GM12865 (cell line): ENCODE data around the gene PRKAR2A.
"Not testable (repeated sequence)": the region's sequence is repeated elsewhere in the genome, so short reads cannot be mapped to it uniquely, and the experiment has no call there.

Experiments
- DNase-seq: peaks from one replicate; pipeline ENCODE4 v3.0.0; 2010; ENCODE audit warnings: low read depth
- H3K4me3 ChIP-seq: 2 replicates; pipeline ENCODE4 v1.5.1; 2011; ENCODE audit warnings: mild to moderate bottlenecking, low read depth, low read length, control low read depth
- TF ChIP-seq, protein P1 (sequence below): IDR thresholded peaks from 2 replicates; pipeline ENCODE4 v1.5.1; 2011; ENCODE audit warnings: low read length, control low read depth, low read depth, inconsistent platforms; ENCODE audit not compliant: insufficient read depth; ENCODE audit errors: missing control alignments

The PRKAR2A gene

DNA sequence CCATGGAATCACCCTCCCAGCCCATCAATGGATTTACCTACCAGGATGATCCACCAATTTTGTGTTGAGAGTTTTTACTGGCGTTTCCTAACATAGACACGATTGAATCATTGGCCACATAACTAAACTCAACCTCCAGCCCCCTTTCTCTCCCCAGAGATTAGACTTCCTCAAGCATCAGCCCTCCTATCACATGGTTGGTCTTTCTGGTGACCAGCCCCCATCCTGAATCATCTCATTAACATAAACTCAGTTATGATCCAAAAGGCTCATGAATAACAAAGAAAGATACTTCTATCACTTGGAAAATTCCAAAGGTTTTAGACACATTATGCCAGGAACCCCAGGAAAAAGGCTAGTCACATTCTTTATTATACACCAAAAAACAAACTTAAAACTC, 21.2 kb downstream of the PRKAR2A start:
- TF ChIP-seq, protein P1, sequence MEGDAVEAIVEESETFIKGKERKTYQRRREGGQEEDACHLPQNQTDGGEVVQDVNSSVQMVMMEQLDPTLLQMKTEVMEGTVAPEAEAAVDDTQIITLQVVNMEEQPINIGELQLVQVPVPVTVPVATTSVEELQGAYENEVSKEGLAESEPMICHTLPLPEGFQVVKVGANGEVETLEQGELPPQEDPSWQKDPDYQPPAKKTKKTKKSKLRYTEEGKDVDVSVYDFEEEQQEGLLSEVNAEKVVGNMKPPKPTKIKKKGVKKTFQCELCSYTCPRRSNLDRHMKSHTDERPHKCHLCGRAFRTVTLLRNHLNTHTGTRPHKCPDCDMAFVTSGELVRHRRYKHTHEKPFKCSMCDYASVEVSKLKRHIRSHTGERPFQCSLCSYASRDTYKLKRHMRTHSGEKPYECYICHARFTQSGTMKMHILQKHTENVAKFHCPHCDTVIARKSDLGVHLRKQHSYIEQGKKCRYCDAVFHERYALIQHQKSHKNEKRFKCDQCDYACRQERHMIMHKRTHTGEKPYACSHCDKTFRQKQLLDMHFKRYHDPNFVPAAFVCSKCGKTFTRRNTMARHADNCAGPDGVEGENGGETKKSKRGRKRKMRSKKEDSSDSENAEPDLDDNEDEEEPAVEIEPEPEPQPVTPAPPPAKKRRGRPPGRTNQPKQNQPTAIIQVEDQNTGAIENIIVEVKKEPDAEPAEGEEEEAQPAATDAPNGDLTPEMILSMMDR: no peak
- H3K4me3 ChIP-seq: no peak overlapping the region
- DNase-seq: no peak

DNA sequence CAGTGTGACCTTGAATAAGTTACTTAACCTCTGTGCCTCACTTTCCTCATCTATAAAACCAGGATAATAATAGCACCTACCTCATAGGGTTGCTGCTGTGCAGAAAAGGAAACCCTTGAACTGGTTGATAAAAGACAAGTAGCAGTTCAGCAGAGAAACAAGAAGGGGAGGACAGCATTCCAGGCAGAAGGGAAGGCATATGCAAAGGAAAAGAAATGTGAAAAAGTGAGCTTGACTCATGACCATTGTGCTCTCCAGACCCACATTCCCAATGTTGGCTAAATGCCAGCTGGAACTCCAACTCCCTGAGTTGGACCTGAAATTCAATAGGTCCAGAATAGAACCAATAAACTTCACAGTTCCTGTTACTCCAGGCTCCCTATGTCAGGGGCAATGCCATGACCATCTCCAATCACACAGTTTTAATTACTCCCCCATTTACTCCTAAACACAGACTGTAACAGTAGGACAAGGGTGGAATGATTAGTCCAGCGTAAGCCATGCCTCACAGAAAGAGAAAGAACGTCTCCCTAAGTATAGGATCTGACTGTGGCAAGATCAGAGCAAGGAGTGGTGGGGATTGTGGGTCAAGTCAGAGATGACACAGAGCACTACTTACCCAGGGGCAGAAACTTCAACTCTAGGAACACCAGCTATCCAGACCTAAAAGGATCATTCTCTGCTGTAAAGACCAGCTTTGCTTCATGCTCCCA, 26.9 kb downstream of the PRKAR2A start:
- TF ChIP-seq, protein P1: no peak
- no peak for DNase-seq
- H3K4me3 ChIP-seq: no peak overlapping the region

DNA sequence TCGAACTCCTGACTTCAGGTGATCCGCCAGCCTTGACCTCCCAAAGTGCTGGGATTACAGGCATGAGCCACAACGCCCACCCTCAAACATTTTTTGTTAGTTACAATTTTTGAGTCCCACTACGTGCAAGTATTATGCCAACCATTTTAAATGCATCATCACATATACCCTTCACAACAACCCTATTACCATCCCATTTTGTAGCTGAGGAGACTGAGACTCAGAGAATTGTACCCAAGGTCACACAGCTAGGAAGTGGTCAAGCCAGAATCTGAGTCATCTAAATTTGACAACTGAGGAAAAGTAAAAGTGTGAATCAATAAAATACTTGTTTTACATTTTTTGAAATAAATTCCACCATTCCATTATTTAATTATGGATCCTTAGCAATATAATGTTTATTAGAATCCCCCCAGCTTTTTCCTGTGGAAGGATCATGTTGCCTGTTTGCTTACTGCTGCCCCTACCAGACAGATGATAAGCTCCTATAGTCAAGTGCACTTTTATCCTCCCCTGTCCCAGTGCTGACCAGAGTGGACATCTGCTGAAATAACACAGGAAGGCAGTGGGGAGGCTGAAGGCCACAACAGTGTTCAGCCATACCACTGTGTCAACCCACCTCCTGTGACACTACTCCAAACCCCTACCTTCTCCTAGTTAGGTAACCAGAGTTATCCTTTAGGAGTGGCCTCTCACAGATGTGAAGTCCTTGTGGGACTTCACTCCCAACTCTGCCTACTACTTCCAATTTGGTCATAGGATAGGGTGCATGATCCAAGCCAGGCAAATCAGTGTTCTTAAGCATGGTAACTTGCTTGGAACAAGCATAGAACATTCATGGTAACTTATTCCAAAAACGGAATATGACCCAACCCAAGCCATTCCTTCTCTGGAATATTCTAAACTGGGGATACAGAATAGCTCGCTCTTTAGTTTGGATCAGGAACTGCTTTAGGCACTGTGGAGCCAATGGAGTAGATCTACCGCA, 28.1 kb downstream of the PRKAR2A start:
- H3K4me3 ChIP-seq: no peak overlapping the region
- TF ChIP-seq, protein P1: no peak
- no peak for DNase-seq

DNA sequence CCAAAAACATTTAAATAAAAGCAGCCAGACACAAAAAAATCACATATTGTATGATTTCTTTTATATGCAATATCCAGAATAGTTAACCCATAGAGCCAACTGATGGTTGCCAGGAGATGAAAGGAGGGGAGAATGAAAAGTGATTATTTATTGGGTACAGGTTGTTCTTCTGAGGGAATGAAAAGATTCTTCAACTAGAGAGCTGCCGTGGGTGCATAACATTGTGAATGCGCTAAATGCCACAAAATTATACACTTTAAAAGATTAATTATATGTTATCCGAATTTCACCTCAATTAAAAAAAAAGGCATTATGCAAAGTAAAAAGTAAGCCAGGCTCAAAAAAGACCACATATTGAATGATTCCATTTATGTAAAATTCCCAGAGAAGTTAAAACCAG, 36.1 kb downstream of the PRKAR2A start:
- TF ChIP-seq, protein P1: no peak
- no peak overlapping the region for H3K4me3 ChIP-seq
- DNase-seq: no peak

DNA sequence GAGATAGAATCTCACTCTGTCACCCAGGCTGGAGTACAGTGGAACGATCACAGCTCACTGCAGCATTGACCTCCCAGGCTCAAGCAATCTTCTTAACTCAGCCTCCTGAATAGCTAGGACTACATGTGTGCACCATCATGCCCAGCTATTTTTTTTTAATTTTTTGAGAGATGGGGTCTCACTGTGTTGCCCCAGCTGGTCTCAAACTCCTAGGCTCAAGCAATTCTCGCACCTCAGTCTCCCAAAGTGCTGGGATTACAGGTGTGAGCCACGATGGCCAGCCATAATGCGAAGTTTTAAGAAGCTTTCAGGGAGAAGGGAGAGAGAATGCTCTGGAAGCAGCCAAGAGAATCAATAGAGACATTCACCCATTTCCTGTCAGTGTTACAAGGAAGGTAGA, 42.7 kb downstream of the PRKAR2A start:
- DNase-seq: no peak
- no peak overlapping the region for H3K4me3 ChIP-seq
- TF ChIP-seq, protein P1: no peak

DNA sequence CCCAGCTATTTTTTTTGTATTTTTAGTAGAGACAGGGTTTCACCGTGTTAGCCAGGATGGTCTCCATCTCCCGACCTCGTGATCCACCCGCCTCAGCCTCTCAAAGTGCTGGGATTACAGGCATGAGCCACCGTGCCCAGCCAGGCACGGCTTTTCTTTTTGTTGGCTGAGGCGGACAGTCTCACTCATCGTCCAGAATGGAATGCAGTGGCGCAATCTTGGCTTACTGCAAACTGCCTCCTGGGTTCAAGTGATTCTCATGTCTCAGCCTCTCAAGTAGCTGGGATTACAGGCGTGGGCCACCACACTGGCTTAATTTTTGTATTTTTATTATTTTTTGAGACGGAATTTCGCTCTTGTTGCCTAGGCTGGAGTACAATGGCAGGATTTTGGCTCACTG, 46.8 kb downstream of the PRKAR2A start:
- not testable (repeated sequence) for DNase-seq, H3K4me3 ChIP-seq

DNA sequence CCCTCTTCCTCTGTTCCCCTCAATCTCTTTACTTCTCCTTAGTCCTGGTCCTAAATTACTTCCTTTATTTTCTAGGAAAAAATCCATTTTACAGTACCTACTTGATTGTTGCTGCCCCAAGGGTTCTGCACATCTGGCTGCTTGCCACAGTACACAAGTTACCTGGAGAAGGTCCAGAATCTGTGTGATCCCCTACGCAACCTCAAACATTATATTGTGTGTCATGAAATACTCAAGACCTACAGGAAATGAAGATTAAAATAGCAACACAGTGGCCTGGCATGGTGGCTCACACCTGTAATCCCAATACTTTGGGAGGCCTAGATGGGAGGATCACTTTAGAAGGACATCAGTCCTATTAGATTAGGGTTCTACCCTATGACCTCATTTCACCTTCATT, 48.7 kb downstream of the PRKAR2A start:
- TF ChIP-seq, protein P1: no peak
- DNase-seq: no peak
- H3K4me3 ChIP-seq: no peak overlapping the region
